HepG2 (cell line): Measurements from ENCODE around the gene AHSG. TPM values are rescaled to one million over a fixed set of nuclear protein-coding genes. Genes with fewer than 3 reads are reported as not detected.
A peak's percentile ranks its signal among the peaks of the same experiment; 100 is the strongest.

Experiments
- AKAP8 ChIP-seq: sonication (generic); formaldehyde crosslinking; IDR thresholded peaks from 2 replicates; pipeline ENCODE4 v1.5.1; 2020; ENCODE audit warnings: mild to moderate bottlenecking, missing genetic modification reagents
- ATM ChIP-seq: fragments of 450-650 bp; IDR thresholded peaks from 2 replicates; pipeline ENCODE4 v1.7.1; 2017; ENCODE audit warnings: mild to moderate bottlenecking, borderline replicate concordance
- CTCF ChIP-seq: sonication (generic); formaldehyde crosslinking; IDR thresholded peaks from 2 replicates; pipeline ENCODE4 v1.5.0; 2020; ENCODE audit warnings: mild to moderate bottlenecking, missing genetic modification reagents, moderate library complexity
- ISX ChIP-seq: sonication (generic); formaldehyde crosslinking; conservative IDR thresholded peaks from 2 replicates; pipeline ENCODE4 v1.5.0; 2020; ENCODE audit warnings: missing genetic modification reagents
- MAFK ChIP-seq, 2 experiments: IDR thresholded peaks in 1 of 2; conservative IDR thresholded peaks in 1 of 2; 2 replicates each; pipeline ENCODE4 v1.6.1; 2011; ENCODE audit warnings: improper control_type of control experiment in 2 of 2, low read length in 2 of 2
- PAF1 ChIP-seq: IDR thresholded peaks from 2 replicates; pipeline ENCODE4 v1.6.1; 2016; ENCODE audit warnings: missing genetic modification reagents, missing compliant biosample characterization
- PHF5A ChIP-seq: IDR thresholded peaks from one replicate; pipeline ENCODE4 v1.6.1; 2018; ENCODE audit warnings: low read depth, missing genetic modification reagents; ENCODE audit not compliant: unreplicated experiment
- POLR2A ChIP-seq, 2 experiments: IDR thresholded peaks; 2 replicates each; pipeline ENCODE4 v1.6.1; 2011; ENCODE audit warnings: low read depth in 2 of 2, low read length in 2 of 2, mild to moderate bottlenecking in 1 of 2, moderate library complexity in 1 of 2; ENCODE audit not compliant: insufficient read depth in 1 of 2
- ZBTB39 ChIP-seq: sonication (generic); formaldehyde crosslinking; IDR thresholded peaks from 2 replicates; pipeline ENCODE4 v1.5.0; 2020; ENCODE audit warnings: missing genetic modification reagents
- ZNF180 ChIP-seq: sonication (generic); formaldehyde crosslinking; IDR thresholded peaks from 2 replicates; pipeline ENCODE4 v1.4.0; 2020; ENCODE audit warnings: low read depth, missing genetic modification reagents, borderline replicate concordance
- ZNF224 ChIP-seq: sonication (generic); formaldehyde crosslinking; IDR thresholded peaks from 2 replicates; pipeline ENCODE4 v1.5.0; 2020; ENCODE audit warnings: mild to moderate bottlenecking, missing genetic modification reagents
- ZNF567 ChIP-seq: sonication (generic); formaldehyde crosslinking; IDR thresholded peaks from 2 replicates; pipeline ENCODE4 v1.8.1; 2023; ENCODE audit warnings: mild to moderate bottlenecking, missing genetic modification reagents, borderline replicate concordance
- ZNF574 ChIP-seq: sonication (generic); formaldehyde crosslinking; IDR thresholded peaks from 2 replicates; pipeline ENCODE4 v1.4.0; 2020; ENCODE audit warnings: missing genetic modification reagents
- ZNF724P ChIP-seq: sonication (generic); formaldehyde crosslinking; IDR thresholded peaks from 2 replicates; pipeline ENCODE4 v1.8.0; 2022; ENCODE audit warnings: missing genetic modification reagents, borderline replicate concordance
- ZSCAN31 ChIP-seq: sonication (generic); formaldehyde crosslinking; IDR thresholded peaks from 2 replicates; pipeline ENCODE4 v1.5.0; 2020; ENCODE audit warnings: low read depth, mild to moderate bottlenecking, missing genetic modification reagents
- polyA plus RNA-seq, 8 experiments: library from polyadenylated mRNA; depleted of rRNA in 3 of 8; stranded (reverse) in 7 of 8; unstranded in 1 of 8; fragments of >200 nt; fragmentation: Illumina TruSeq in 4 of 8; extraction: Trizol in 4 of 8; gene quantifications; 2 replicates each; pipeline versions ENCODE4 v1.2.1 to v1.2.3, GENCODE V29; 2011 to 2016; ENCODE audit warnings: low read depth in 4 of 8, missing spikeins in 1 of 8, mixed read lengths in 1 of 8; ENCODE audit not compliant: insufficient read depth in 1 of 8
- total RNA-seq, 5 experiments: library from RNA; depleted of rRNA; stranded (reverse); fragments of >200 nt; fragmentation: Illumina TruSeq; extraction: Trizol; gene quantifications; 2 replicates each; pipeline ENCODE4 v1.2.3, GENCODE V29; 2016; ENCODE audit warnings: low read depth in 1 of 5

Gene AHSG
- total and polyA plus RNA-seq, 2 of the 13 experiments (the other 11 are each of a cell fraction or from before 2014, with no cell fraction given) = 2,043 to 19,152 TPM

- no peak for TF ChIP-seq AKAP8 (CRISPR knock-in tag)
- TF ChIP-seq ZNF180 = no peak
- no peak for TF ChIP-seq ZNF567 (CRISPR knock-in tag)
- no peak for TF ChIP-seq CTCF
- peak in 1 of 2 experiments; percentile 38; a peak in 2 of 4 replicates for TF ChIP-seq POLR2A (IDR thresholded peaks at IDR 0.05; ENCODE audit: insufficient read depth in 1 of 2, low read depth in 2 of 2, low read length in 2 of 2)
- TF ChIP-seq ZNF574 (CRISPR knock-in tag) = no peak
- no peak for TF ChIP-seq ISX (CRISPR knock-in tag)
- TF ChIP-seq ZSCAN31 (CRISPR knock-in tag) = no peak
- no peak for TF ChIP-seq ZNF724P (CRISPR knock-in tag)
- TF ChIP-seq ZNF224 = no peak
- no peak for TF ChIP-seq ZBTB39
- peak; percentile 71; the same call in 1 of the 2 replicates for TF ChIP-seq PAF1
- TF ChIP-seq MAFK (conservative IDR thresholded peaks at IDR 0.05 in 1 of 2, IDR thresholded peaks at IDR 0.05 in 1 of 2; ENCODE audit: low read length in 2 of 2) = no peak
- no peak for TF ChIP-seq ATM
- TF ChIP-seq PHF5A (CRISPR knock-in tag) = no peak
These were observed 11.7 kb downstream of the AHSG start (continued) for GRCh38 chr3:186624598-186624997.
